A673 (cell line): Measurements from ENCODE around the gene CTXN2. TPM values are rescaled to one million over a fixed set of nuclear protein-coding genes. Genes with fewer than 3 reads are reported as not detected.

Experiments
- BruUV-seq: library from RNA; stranded (reverse); fragments of 400-500 nt; replicated peaks from 2 replicates; lab custom pipeline; 2021; lab: Mats Ljungman, UMichigan
- CTCF ChIA-PET: fragments of 300-600 bp; sonication (Branson Sonifier 250); formaldehyde crosslinking; loops from one replicate; lab custom pipeline; 2022; ENCODE audit warnings: antibody characterized with exemption; lab: Charles Lee
- POLR2A ChIA-PET: fragments of 300-600 bp; sonication (Branson Sonifier 250); formaldehyde crosslinking; loops from one replicate; lab custom pipeline; 2022; ENCODE audit warnings: antibody characterized with exemption; ENCODE audit not compliant: low non-redundant PET; lab: Charles Lee
- DNase-seq: peaks from one replicate; pipeline ENCODE4 v3.0.0-alpha.2; 2015; ENCODE audit warnings: low spot score
- H3K27ac ChIP-seq: fragments of 200-600 bp; sonication (generic); 2 replicates; pipeline ENCODE4 v1.5.1; 2016; ENCODE audit warnings: mixed run types, low read depth, mild to moderate bottlenecking, mixed read lengths, antibody characterized with exemption, low read length; ENCODE audit not compliant: poor library complexity, severe bottlenecking
- H3K27me3 ChIP-seq: fragments of 200-600 bp; sonication (generic); replicated peaks from 2 replicates; pipeline ENCODE4 v1.6.1; 2017; ENCODE audit warnings: mixed run types, low read depth, mild to moderate bottlenecking, mixed read lengths, antibody characterized with exemption, low read length; ENCODE audit not compliant: insufficient read depth, poor library complexity
- H3K36me3 ChIP-seq: fragments of 200-600 bp; sonication (generic); 2 replicates; pipeline ENCODE4 v1.6.1; 2016; ENCODE audit warnings: mixed run types, mild to moderate bottlenecking, mixed read lengths, antibody characterized with exemption, low read length; ENCODE audit not compliant: insufficient read depth, poor library complexity, severe bottlenecking
- H3K4me1 ChIP-seq: fragments of 200-600 bp; sonication (generic); 2 replicates; pipeline ENCODE4 v1.6.1; 2017; ENCODE audit warnings: mixed run types, mild to moderate bottlenecking, mixed read lengths, antibody characterized with exemption, low read length; ENCODE audit not compliant: insufficient read depth, poor library complexity, severe bottlenecking
- H3K4me3 ChIP-seq: fragments of 200-600 bp; sonication (generic); 2 replicates; pipeline ENCODE4 v1.5.1; 2016; ENCODE audit warnings: low read depth, mixed run types, mild to moderate bottlenecking, mixed read lengths, low read length; ENCODE audit not compliant: poor library complexity, severe bottlenecking
- H3K9me3 ChIP-seq: fragments of 200-600 bp; sonication (generic); 2 replicates; pipeline ENCODE4 v1.6.1; 2016; ENCODE audit warnings: mixed run types, low read depth, mild to moderate bottlenecking, mixed read lengths, antibody characterized with exemption, low read length; ENCODE audit not compliant: poor library complexity, severe bottlenecking
- EZH2 ChIP-seq: fragments of 200-600 bp; sonication (generic); IDR thresholded peaks from 2 replicates; pipeline ENCODE4 v1.6.1; 2017; ENCODE audit warnings: borderline replicate concordance, low read depth, mild to moderate bottlenecking, mixed read lengths, antibody characterized with exemption, low read length; ENCODE audit not compliant: poor library complexity, severe bottlenecking
- intact Hi-C: fragments of 100-400 bp; cut with micrococcal nuclease; formaldehyde crosslinking; loops from one replicate; pipeline ENCODE4 v1.10.0; 2022; ENCODE audit not compliant: unreplicated experiment
- total RNA-seq: library from RNA; stranded (reverse); gene quantifications from 2 replicates; pipeline ENCODE4 v1.2.3, GENCODE V29; 2021
- TF ChIP-seq, protein P1 (sequence below): fragments of 300-800, 200-600 bp; sonication (generic); conservative IDR thresholded peaks from 2 replicates; pipeline ENCODE4 v1.5.1; 2017; ENCODE audit warnings: low read depth, mild to moderate bottlenecking, antibody characterized with exemption, low read length, moderate library complexity, mixed read lengths

The CTXN2 gene
- total RNA-seq, 1 experiment from 2014 or later = not detected

DNA sequence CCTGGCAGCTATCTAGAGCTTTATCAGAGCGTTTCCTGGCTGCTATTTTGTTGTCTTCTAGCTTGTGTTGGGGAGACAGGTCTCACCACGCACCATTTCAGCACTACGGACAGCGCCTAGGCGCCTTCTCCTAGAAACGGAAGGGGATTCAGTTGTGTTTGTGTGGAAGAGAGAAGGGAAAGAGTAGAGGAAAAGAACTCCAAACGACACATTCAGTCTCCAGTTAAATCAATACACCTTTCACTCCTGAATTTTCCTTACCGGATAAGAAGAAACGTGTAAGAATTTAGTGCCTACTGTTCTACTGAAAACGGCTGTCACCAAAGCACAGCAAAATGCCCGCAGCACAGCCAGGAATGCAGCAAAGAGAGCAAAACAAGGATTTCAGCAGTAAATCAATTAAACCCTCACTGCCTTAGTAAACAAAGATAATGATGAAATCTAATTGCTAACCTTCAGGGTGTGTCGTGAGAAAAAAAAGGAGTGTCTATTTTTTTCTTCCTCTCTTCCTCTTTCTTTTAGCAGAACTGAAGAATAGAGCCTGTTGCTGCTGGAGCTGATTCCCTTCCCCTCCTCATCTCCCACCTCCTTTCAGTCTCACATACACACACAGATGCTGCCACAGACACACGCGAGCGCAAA is 412 bp upstream of the CTXN2 start:
- TF ChIP-seq, protein P1, sequence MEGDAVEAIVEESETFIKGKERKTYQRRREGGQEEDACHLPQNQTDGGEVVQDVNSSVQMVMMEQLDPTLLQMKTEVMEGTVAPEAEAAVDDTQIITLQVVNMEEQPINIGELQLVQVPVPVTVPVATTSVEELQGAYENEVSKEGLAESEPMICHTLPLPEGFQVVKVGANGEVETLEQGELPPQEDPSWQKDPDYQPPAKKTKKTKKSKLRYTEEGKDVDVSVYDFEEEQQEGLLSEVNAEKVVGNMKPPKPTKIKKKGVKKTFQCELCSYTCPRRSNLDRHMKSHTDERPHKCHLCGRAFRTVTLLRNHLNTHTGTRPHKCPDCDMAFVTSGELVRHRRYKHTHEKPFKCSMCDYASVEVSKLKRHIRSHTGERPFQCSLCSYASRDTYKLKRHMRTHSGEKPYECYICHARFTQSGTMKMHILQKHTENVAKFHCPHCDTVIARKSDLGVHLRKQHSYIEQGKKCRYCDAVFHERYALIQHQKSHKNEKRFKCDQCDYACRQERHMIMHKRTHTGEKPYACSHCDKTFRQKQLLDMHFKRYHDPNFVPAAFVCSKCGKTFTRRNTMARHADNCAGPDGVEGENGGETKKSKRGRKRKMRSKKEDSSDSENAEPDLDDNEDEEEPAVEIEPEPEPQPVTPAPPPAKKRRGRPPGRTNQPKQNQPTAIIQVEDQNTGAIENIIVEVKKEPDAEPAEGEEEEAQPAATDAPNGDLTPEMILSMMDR = no peak
- intact Hi-C loops = no loop called here
- H3K27ac ChIP-seq = no peak overlapping the region
- peaks cover 71% of the 10 kb centered on the region for H3K27me3 ChIP-seq
- no TSS peak for BruUV-seq
- DNase-seq = peak; percentile 85
- H3K4me3 ChIP-seq = no peak overlapping the region
- peaks cover 5% of the 10 kb centered on the region for H3K4me1 ChIP-seq
- no peaks in the 10 kb centered on the region for H3K9me3 ChIP-seq
- H3K36me3 ChIP-seq = no peaks in the 10 kb centered on the region
- ChIA-PET POLR2A (interaction anchor here (0.5 kb wide), 1 partner anchor 96 kb away, joined by 3 read pairs; no protein-coding TSS in a partner anchor), CTCF (no interaction called here)

DNA sequence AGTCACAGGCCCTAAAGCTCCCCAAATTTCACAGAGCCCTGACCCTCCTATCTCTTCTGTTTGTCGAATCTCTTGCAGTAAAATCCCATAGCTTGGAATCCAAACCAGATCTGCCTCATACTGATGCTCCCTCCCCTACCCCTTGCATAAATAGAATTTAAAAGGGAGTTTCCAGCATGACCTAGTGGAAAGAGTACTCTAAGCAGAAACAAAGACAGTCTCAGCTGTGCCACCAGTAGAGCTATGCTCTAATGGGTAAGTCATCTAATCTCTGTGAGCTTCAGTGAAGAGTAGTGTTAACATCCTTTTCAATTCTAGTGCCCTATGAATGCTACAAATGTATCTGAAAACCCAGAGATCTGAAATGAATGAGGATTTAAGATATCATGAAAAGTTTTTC is 10.6 kb downstream of the CTXN2 start:
- no peak for DNase-seq
- ChIA-PET CTCF (no interaction called here), POLR2A (no interaction called here)
- TF ChIP-seq, protein P1 = no peak
- no peak for TF ChIP-seq EZH2
- H3K4me3 ChIP-seq = no peak overlapping the region
- peaks cover 47% of the 10 kb centered on the region for H3K27me3 ChIP-seq
- H3K9me3 ChIP-seq = no peaks in the 10 kb centered on the region
- no TSS peak for BruUV-seq
- intact Hi-C loops = no loop called here
- no peak overlapping the region for H3K27ac ChIP-seq
- no peaks in the 10 kb centered on the region for H3K4me1 ChIP-seq
- H3K36me3 ChIP-seq = no peaks in the 10 kb centered on the region

DNA sequence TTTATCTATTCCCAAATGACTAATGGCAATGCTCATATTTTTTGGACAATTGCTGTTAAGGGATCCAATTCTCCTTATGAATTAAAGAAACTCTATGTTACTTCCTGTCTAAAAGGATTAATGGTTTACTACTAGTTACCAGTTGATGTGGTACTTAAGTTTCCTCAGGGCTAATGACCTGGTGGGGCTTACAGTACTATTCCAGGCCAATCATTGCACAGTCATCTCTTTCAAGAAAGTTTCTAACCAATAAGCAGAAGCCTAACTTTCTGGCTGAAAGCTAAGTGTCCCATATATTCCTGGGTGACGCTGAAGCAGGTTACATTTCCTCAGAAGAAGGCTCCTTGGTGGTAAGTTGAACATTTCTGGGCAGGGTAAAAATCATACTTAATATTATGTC is 14.5 kb downstream of the CTXN2 start, which contains the start of gene SLC12A1:
TSS of gene SLC12A1 (plus strand) at position 322 of the 400 bp plus-strand sequence. CDS start 1,418 bp downstream, outside the sequence.
- no peak for DNase-seq
- Histone ChIP-seq H3K27me3 (peaks cover 9% of the 10 kb centered on the region), H3K27ac (no peak within 1 kb of the TSS), H3K9me3 (no peaks in the 10 kb centered on the region), H3K36me3 (no peaks in the 10 kb centered on the region), H3K4me1 (no peaks in the 10 kb centered on the region), H3K4me3 (no peak within 1 kb of the TSS)
- intact Hi-C loops = no loop called here
- TF ChIP-seq, protein P1 = no peak
- TF ChIP-seq EZH2 = no peak
- no TSS peak for BruUV-seq
- CTCF ChIA-PET = no interaction called here
- POLR2A ChIA-PET = no interaction called here
